ENCODE data around the gene RABGAP1.

RABGAP1 gene

DNA sequence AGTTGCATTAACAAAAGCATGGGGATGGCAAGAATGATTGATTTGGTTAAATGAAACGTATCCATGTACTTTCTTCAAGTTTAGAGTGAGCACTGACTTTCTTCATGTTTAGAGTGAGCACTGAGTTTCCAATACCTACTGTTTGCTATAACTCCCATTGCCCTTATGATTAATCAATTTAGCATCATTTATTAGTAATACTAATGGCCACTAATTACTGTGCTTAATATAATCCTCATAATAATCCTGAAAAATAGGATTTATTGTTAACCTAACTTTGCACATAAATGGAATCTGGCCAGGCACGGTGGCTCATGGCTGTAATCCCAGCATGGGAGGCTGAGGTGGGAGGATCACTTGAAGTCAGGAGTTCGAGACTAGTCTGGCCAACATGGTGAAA is 70.6 kb downstream of the RABGAP1 start:
- DNase-seq = no peak

GRCh38 chr9:123011878-123012528 is 71.2 kb downstream of the RABGAP1 start:
- no peak for DNase-seq

DNA sequence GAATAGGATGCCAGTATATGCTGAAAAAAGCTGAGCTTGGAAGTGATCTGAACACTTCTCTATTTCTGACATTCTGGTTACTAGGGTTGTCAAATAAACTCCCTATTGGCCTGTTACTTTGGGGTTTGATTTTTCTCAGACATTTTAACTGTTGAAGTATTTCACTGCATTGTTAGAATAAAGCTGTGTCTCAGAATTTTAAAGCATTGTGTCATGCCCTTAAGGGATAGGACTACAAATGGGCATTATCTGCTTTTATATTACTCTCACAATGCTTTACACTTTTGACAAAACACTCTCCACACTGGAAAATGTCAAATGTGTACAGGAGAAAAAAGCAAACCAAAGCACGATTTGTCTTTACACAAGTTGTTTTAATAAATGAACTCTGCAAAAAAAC is 75.8 kb downstream of the RABGAP1 start:
- DNase-seq = no peak

GRCh38 chr9:123020796-123021195 is 80.0 kb downstream of the RABGAP1 start:
- DNase-seq = no peak

- DNase-seq = no peak
These were observed 85.6 kb downstream of the RABGAP1 start for GRCh38 chr9:123026425-123026824.

DNA sequence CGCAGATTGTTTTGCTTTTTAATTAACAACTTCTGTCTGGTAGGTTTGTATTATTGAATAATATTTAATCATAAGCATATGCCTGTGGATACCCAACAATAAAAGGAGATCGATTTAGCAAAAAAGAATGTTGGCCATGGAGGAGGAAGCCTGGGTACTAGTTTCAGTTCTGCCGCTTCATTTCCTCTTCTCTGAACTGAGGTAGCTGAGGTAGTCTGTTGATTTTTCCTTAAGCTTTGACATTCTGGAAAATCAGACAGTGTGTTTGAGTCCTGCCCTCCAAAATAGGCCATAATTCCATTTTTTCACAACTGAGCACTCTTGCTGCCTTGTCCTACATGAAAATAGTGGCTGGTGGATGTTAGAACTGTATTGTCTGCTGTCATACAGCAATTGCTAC is 86.7 kb downstream of the RABGAP1 start:
- no peak for DNase-seq

DNA sequence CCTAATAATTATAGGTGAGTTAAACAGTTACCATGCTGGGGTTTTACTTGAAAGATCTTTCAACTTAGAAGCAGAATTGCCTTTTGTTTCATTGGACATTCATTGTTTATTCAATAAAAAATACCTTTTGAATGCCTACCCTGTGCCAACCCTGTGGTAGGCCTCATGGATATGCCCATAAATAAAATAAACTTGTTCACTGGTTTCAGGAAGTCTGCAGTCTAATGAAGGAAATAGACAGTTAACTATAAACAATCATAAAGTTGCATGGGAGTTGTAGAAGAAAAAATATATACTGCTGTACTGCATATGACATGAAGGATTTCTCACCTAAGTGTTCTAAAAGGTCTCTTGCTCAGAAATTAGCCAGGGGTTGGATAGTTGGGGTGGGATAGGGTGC is 87.3 kb downstream of the RABGAP1 start:
- DNase-seq = no peak

DNA sequence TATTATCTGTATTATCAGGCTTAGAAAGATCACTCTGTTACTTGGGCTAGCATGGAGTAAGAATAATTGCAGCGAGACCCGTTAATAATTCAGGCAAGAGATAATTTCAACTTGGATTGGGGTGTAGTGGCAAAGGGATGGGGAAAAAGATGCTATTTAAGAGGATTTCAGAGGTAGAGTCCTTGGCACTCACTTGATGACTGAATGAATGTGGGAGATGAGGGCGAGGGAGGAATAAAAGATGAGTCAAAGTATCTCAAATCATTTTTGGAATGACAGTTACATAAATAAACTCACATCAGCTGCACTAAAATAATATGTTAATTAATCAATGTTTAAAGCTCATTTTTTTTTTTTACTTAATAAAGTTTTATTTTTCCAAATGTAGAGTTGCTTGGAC is 88.2 kb downstream of the RABGAP1 start:
- no peak for DNase-seq

GRCh38 chr9:123031963-123032362 is 91.1 kb downstream of the RABGAP1 start:
- DNase-seq = no peak

- no peak for DNase-seq
These were observed 92.5 kb downstream of the RABGAP1 start, which contains the start of gene GPR21 for GRCh38 chr9:123033352-123033751. TSS of gene GPR21 (plus strand) at chr9:123033667. CDS start at chr9:123034567, 900 bp downstream.

DNA sequence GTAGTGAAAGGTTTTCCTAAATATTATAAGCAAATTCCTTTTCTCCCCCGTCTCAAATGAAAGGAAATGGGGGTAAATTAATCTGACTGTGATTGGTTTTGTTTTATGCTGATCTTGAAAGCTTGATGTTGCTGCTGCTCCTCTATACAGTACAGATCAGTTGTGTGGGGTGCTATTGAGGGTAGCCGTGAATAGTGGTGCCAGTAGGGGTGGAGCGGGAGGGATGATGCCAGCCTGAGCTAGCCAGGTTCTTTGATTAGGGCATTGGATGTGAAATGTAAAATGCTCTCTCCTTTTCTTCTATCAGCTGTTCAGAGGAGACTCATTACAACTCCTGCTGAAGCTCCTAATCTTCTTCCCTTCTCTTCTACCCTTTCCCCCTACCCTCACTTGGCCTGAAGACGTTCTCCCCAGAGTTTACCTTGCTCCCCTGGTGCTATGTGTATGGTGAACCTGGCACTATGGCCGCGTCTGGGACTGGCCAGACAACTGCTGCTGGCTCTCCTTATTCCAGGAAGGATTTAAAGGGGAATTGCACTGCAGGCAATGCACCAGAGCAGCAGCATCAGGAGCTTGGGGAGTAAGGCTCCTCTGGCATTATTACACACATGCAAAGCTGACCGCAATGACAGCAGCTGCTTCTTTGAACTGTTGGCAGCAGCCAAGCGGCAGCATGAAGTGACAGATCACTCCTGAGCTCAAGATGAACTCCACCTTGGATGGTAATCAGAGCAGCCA is 93.2 kb downstream of the RABGAP1 start:
- DNase-seq = no peak

DNA sequence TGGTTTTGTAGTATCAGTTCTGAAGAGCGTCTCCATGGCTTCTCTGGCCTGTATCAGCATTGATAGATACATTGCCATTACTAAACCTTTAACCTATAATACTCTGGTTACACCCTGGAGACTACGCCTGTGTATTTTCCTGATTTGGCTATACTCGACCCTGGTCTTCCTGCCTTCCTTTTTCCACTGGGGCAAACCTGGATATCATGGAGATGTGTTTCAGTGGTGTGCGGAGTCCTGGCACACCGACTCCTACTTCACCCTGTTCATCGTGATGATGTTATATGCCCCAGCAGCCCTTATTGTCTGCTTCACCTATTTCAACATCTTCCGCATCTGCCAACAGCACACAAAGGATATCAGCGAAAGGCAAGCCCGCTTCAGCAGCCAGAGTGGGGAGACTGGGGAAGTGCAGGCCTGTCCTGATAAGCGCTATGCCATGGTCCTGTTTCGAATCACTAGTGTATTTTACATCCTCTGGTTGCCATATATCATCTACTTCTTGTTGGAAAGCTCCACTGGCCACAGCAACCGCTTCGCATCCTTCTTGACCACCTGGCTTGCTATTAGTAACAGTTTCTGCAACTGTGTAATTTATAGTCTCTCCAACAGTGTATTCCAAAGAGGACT is 94.2 kb downstream of the RABGAP1 start:
- no peak for DNase-seq

DNA sequence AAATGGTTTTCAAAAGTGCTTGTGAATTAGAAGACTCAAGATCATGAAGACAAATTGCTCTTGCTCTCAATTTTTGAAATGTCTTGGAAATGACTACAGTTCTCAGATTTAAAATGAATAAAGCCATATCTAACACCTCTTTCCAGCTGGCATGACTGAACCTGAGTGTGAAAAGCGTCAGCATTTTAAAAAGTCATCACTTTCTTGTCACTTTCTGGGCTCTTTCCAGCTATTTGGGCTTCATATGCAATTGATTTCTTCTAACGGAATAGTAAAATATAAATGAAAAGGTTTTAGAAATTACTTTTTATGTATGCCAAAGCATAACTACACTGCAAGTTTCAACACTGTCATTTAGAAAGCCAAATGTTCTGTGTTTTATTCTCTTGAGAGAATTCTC is 95.0 kb downstream of the RABGAP1 start:
- DNase-seq = no peak

DNA sequence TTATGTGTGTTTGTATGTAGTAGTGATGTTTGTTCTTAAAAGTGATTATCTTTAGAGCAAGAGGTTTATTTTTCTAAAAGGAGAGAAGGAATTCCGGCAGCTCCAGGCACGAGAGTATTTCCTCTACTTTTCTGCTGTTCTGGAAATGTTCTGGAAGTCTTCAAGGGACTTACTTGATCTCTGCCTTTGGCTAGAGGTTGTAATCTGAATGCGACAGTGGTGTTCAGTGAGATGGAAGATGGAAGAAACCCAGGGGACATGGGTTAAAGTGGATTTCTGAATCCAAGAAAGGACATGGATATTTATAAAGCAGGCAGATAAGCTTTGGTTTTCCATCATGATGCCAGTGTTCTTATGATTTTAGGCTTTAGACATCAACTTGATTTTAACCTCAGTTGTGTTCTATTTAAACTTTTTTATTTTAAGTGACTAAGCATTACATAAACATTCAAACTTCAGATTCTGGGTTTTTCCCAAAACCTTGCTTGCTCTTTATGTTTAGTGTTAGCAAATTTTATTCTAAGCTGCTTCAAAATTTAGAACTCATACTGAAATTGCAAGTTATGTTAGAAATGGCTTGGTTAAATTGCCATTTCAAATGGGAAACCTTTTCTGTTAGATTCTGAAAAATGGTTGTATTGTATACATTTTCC is 96.2 kb downstream of the RABGAP1 start:
- DNase-seq = no peak

DNA sequence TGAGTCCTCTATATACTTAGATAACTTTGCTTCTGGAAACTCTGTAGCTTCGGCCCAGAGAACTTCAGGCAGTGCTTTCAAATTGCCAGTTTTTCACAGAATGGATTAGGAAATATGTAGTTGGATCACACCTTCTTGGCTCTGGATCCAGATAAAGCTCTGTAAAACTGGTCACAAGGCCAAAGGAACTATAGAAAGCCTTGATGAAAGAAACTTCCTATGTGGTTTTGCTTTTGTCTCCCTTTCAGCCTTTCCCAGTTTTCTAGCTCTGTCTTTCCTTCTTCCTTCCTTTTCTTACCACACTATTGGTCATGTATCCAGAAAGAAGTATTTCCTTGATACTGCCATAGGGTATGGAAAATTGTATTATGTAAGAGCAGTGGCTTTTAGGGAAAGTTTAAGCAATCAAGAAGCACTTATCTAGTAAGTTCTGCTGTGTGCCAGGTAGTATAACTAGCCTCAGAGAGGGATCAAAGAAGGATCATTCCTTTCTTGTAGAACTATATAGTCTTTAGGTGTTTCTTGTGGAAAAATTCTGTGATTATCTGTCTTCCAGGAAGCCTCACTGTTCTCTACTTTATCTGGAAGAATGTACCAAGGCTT is 98.9 kb downstream of the RABGAP1 start:
- DNase-seq = no peak

DNA sequence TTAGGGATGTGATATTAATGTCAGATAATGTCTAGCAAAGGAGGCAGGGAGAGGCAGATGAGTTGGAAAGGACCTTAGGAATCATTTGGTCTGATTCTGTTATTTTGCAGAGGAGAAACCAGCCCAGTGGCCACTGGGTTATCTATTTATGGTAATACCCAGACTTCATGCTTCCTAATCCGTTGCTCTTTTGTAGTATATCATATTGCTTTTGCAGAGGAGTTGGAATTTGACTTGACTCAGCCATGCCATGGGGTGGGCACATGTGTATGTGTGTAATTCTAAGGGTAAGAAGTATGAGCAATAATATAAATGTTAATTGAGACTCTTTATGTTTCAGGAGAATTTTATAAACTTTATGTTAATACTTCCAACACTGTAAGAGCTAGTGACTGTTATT is 100.0 kb downstream of the RABGAP1 start:
- no peak for DNase-seq

DNA sequence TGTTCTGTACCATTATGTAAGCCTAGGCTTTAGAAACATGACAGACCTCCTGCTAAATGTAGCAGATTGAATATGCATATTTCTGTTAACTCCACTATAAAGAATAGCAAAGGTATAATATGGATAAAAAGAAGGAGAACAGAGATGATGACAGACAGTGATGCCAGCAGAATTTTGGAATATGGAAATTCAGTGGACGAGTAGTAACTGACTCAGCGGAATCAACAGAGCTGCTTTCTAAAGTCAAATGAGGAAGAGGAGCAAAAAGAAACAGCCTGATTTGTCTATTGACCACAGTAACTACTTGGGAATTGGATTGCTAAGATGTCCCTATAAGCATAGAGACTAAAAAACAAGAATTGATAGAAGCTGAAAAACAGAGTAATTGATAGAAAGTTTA is 100.7 kb downstream of the RABGAP1 start:
- no peak for DNase-seq

- DNase-seq = no peak
These were observed 102.5 kb downstream of the RABGAP1 start for GRCh38 chr9:123043081-123043939.

DNA sequence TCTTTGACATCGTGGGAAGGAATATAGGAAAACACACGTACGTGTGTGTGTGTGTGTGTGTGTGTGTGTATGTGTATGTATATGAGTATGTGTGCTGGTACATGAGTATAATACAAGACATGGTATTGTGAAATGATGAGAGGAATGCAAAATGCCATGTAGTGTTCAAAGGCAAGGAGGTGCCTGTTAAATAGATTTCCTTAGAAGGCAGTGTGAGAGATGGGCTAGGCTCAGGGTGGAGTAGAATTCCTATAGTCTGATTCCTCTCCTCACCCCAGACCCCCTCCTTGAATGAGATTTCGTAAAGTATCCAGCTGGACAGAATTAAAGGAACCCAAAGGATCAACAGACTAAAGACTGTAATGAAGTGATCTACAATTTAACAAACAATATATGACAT is 103.8 kb downstream of the RABGAP1 start:
- DNase-seq = no peak

GRCh38 chr9:123046406-123047195 is 105.8 kb downstream of the RABGAP1 start:
- no peak for DNase-seq

GRCh38 chr9:123048748-123049147 is 107.9 kb downstream of the RABGAP1 start:
- DNase-seq = no peak
